H9 (cell line): ENCODE data around the gene NFE2L2. TPM values are rescaled to one million over a fixed set of nuclear protein-coding genes. Genes with fewer than 3 reads are reported as not detected.

Experiments used
- DNase-seq: peaks from one replicate; pipeline ENCODE4 v3.0.0-alpha.2; 2017
- H2AFZ ChIP-seq: one replicate; pipeline ENCODE4 v1.6.1; 2013; ENCODE audit warnings: mild to moderate bottlenecking, low read length, control low read depth, moderate library complexity
- H2AK5ac ChIP-seq: 2 replicates; pipeline ENCODE4 v1.6.1; 2013; ENCODE audit warnings: low read length, control low read depth, mixed read lengths; ENCODE audit not compliant: insufficient read length
- H2BK120ac ChIP-seq: one replicate; pipeline ENCODE4 v1.6.1; 2013; ENCODE audit warnings: low read depth, mild to moderate bottlenecking, low read length, control low read depth, inconsistent platforms; ENCODE audit not compliant: poor library complexity, severe bottlenecking
- H2BK12ac ChIP-seq: 2 replicates; pipeline ENCODE4 v1.6.1; 2013; ENCODE audit warnings: low read length, control low read depth, mixed read lengths, low read depth; ENCODE audit not compliant: insufficient read length
- H2BK15ac ChIP-seq: 2 replicates; pipeline ENCODE4 v1.6.1; 2013; ENCODE audit warnings: low read depth, low read length, control low read depth
- H2BK20ac ChIP-seq: one replicate; pipeline ENCODE4 v1.6.1; 2013; ENCODE audit warnings: low read depth, mild to moderate bottlenecking, low read length, control low read depth, inconsistent platforms; ENCODE audit not compliant: poor library complexity, severe bottlenecking
- H2BK5ac ChIP-seq: 2 replicates; pipeline ENCODE4 v1.6.1; 2013; ENCODE audit warnings: low read length, control low read depth, mixed read lengths; ENCODE audit not compliant: insufficient read length
- H3K14ac ChIP-seq: 2 replicates; pipeline ENCODE4 v1.6.1; 2013; ENCODE audit warnings: low read length, control low read depth; ENCODE audit not compliant: insufficient read depth
- H3K18ac ChIP-seq: 2 replicates; pipeline ENCODE4 v1.6.1; 2013; ENCODE audit warnings: low read depth, mild to moderate bottlenecking, mixed read lengths, low read length, control low read depth; ENCODE audit not compliant: insufficient read length
- H3K23ac ChIP-seq: 2 replicates; pipeline ENCODE4 v1.6.1; 2013; ENCODE audit warnings: low read length, control low read depth, mixed read lengths, low read depth; ENCODE audit not compliant: insufficient read length
- H3K23me2 ChIP-seq: 2 replicates; pipeline ENCODE4 v1.6.1; 2013; ENCODE audit warnings: low read depth, mild to moderate bottlenecking, mixed read lengths, low read length, control low read depth; ENCODE audit not compliant: insufficient read length, poor library complexity, severe bottlenecking
- H3K27ac ChIP-seq: 2 replicates; pipeline ENCODE4 v1.5.1; 2013; ENCODE audit warnings: low read length, control low read depth, mixed read lengths, low read depth; ENCODE audit not compliant: insufficient read length
- H3K27me3 ChIP-seq: 2 replicates; pipeline ENCODE4 v1.6.1; 2013; ENCODE audit warnings: low read length, control low read depth, inconsistent platforms; ENCODE audit not compliant: insufficient read depth
- H3K4ac ChIP-seq: 2 replicates; pipeline ENCODE4 v1.6.1; 2013; ENCODE audit warnings: low read depth, mild to moderate bottlenecking, control low read depth, inconsistent platforms, low read length, moderate library complexity
- H3K4me1 ChIP-seq: 2 replicates; pipeline ENCODE4 v1.6.1; 2013; ENCODE audit warnings: low read length, control low read depth, inconsistent platforms; ENCODE audit not compliant: insufficient read depth
- H3K4me2 ChIP-seq: 2 replicates; pipeline ENCODE4 v1.6.1; 2013; ENCODE audit warnings: low read length, control low read depth, mixed read lengths; ENCODE audit not compliant: insufficient read length, insufficient read depth
- H3K56ac ChIP-seq: 2 replicates; pipeline ENCODE4 v1.6.1; 2013; ENCODE audit warnings: low read depth, mild to moderate bottlenecking, mixed read lengths, low read length, control low read depth; ENCODE audit not compliant: insufficient read length
- H3K79me1 ChIP-seq: 2 replicates; pipeline ENCODE4 v1.6.1; 2013; ENCODE audit warnings: low read depth, mild to moderate bottlenecking, moderate library complexity, low read length, control low read depth, inconsistent platforms; ENCODE audit not compliant: insufficient read depth, poor library complexity, severe bottlenecking
- H3K79me2 ChIP-seq: 2 replicates; pipeline ENCODE4 v1.6.1; 2013; ENCODE audit warnings: low read length, control low read depth, inconsistent platforms; ENCODE audit not compliant: insufficient read depth
- H3K9ac ChIP-seq: 2 replicates; pipeline ENCODE4 v1.6.1; 2013; ENCODE audit warnings: low read length, control low read depth, mixed read lengths; ENCODE audit not compliant: insufficient read length; ENCODE audit errors: extremely low read depth
- H3K9me3 ChIP-seq: one replicate; pipeline ENCODE4 v1.6.1; 2013; ENCODE audit warnings: low read depth, low read length, inconsistent platforms; ENCODE audit not compliant: control insufficient read depth
- H3T11ph ChIP-seq: one replicate; pipeline ENCODE4 v1.6.1; 2013; ENCODE audit warnings: mild to moderate bottlenecking, low read length, control low read depth, inconsistent platforms
- H4K20me1 ChIP-seq: one replicate; pipeline ENCODE4 v1.6.1; 2013; ENCODE audit not compliant: control insufficient read depth, insufficient read length, insufficient read depth
- H4K5ac ChIP-seq: 2 replicates; pipeline ENCODE4 v1.6.1; 2013; ENCODE audit warnings: low read depth, mild to moderate bottlenecking, mixed read lengths, low read length, control low read depth; ENCODE audit not compliant: insufficient read length
- H4K8ac ChIP-seq: replicated peaks from 2 replicates; pipeline ENCODE4 v1.6.1; 2013; ENCODE audit warnings: low read length, control low read depth, mixed read lengths, low read depth; ENCODE audit not compliant: insufficient read length
- H4K91ac ChIP-seq: 2 replicates; pipeline ENCODE4 v1.6.1; 2013; ENCODE audit warnings: low read depth, mild to moderate bottlenecking, moderate library complexity, mixed read lengths, low read length, control low read depth; ENCODE audit not compliant: insufficient read length
- H3K27ac Mint-ChIP-seq, 3 experiments: 2 replicates in 2 of 3; 3 replicates in 1 of 3; pipeline ENCODE4 v1.8.0; 2020 to 2021; ENCODE audit warnings: mixed read lengths in 3 of 3, mild to moderate bottlenecking in 1 of 3, moderate library complexity in 1 of 3
- H3K27me3 Mint-ChIP-seq: 2 replicates; pipeline ENCODE4 v1.8.0; 2021; ENCODE audit warnings: low read depth, mild to moderate bottlenecking, moderate library complexity, mixed read lengths
- H3K36me3 Mint-ChIP-seq, 3 experiments: 2 replicates in 2 of 3; 3 replicates in 1 of 3; pipeline ENCODE4 v1.8.0; 2020 to 2021; ENCODE audit warnings: low read depth in 3 of 3, mixed read lengths in 3 of 3; ENCODE audit not compliant: insufficient read depth in 1 of 3
- H3K4me1 Mint-ChIP-seq, 2 experiments: 2 replicates each; pipeline ENCODE4 v1.8.0; 2020; ENCODE audit warnings: mixed read lengths in 2 of 2
- H3K4me3 Mint-ChIP-seq, 2 experiments: 2 replicates in 1 of 2; 3 replicates in 1 of 2; pipeline ENCODE4 v1.8.0; 2020 to 2021; ENCODE audit warnings: mild to moderate bottlenecking in 2 of 2, mixed read lengths in 2 of 2, moderate library complexity in 1 of 2
- H3K9me3 Mint-ChIP-seq, 2 experiments: 2 replicates in 1 of 2; 3 replicates in 1 of 2; pipeline ENCODE4 v1.8.0; 2020; ENCODE audit warnings: mild to moderate bottlenecking in 2 of 2, mixed read lengths in 2 of 2, moderate library complexity in 1 of 2
- CTCF ChIP-seq: fragments of 200-600 bp; sonication (generic); conservative IDR thresholded peaks from 3 replicates; pipeline ENCODE4 v1.8.0; 2021; ENCODE audit warnings: antibody characterized with exemption, mild to moderate bottlenecking
- WGBS: extraction: QIAGEN DNeasy Blood & Tissue Kit; methylation state at CpG from one replicate; pipeline ENCODE4 v1.1.7; 2013; ENCODE audit warnings: missing lambda C conversion rate, low lambda C conversion rate, mixed read lengths; ENCODE audit not compliant: insufficient read length; ENCODE audit errors: extremely low coverage; 5-methylcytosine and 5-hydroxymethylcytosine counted together
- total RNA-seq: library from RNA; stranded (reverse); gene quantifications from 2 replicates; pipeline ENCODE4 v1.2.1, GENCODE V29; 2021

The NFE2L2 gene
- total RNA-seq, 1 experiment from 2014 or later = 42.5 TPM

- peaks cover 50 to 54% of the 10 kb centered on the region in 2 experiments for H3K4me1 Mint-ChIP-seq
- no peak overlapping the region for H2BK20ac ChIP-seq
- H3K56ac ChIP-seq = no peak overlapping the region
- H3K23ac ChIP-seq = no peak overlapping the region
- no peak overlapping the region for H2BK12ac ChIP-seq
- H3K4ac ChIP-seq = no peak overlapping the region
- no peak overlapping the region for H3T11ph ChIP-seq
- no peak for TF ChIP-seq CTCF
- H3K9ac ChIP-seq = no peak overlapping the region
- H3K36me3 Mint-ChIP-seq = peaks cover 16 to 24% (median 21%) of the 10 kb centered on the region in 3 experiments
- H3K4me1 ChIP-seq = peaks cover 2% of the 10 kb centered on the region; the same call in 1 of the 2 replicates
- H3K79me1 ChIP-seq = peaks cover 9% of the 10 kb centered on the region
- H3K27me3 ChIP-seq = no peaks in the 10 kb centered on the region
- no peak overlapping the region for H4K91ac ChIP-seq
- no peak overlapping the region for H3K27ac Mint-ChIP-seq
- H3K27me3 Mint-ChIP-seq = no peaks in the 10 kb centered on the region
- peaks cover 5% of the 10 kb centered on the region for H3K9me3 ChIP-seq
- H3K79me2 ChIP-seq = peaks cover 53% of the 10 kb centered on the region
- H4K8ac ChIP-seq = no peak overlapping the region
- H4K20me1 ChIP-seq = no peaks in the 10 kb centered on the region
- H3K4me3 Mint-ChIP-seq = no peak overlapping the region
- no peaks in the 10 kb centered on the region for H3K23me2 ChIP-seq
- no peak overlapping the region for H3K18ac ChIP-seq
- peaks cover 19% of the 10 kb centered on the region in 2 experiments for H3K9me3 Mint-ChIP-seq
- no peak overlapping the region for H2BK15ac ChIP-seq
- H2AFZ ChIP-seq = no peak overlapping the region
- no peak overlapping the region for H2AK5ac ChIP-seq
- DNase-seq = no peak
- H4K5ac ChIP-seq = no peak overlapping the region
- no peak overlapping the region for H2BK120ac ChIP-seq
- no peak overlapping the region for H3K27ac ChIP-seq
- H3K14ac ChIP-seq = no peak overlapping the region
- no peak overlapping the region for H3K4me2 ChIP-seq
- H2BK5ac ChIP-seq = no peak overlapping the region
- WGBS = no CpG with 5 or more reads among the region's 3 CpGs
Measured at GRCh38 chr2:177256695-177257094, 7.8 kb downstream of the NFE2L2 start.
